Ramos (cell line): ENCODE data around the gene CLDN20.

ENCODE experiments used
- in situ Hi-C: fragments of 300-500 bp; cut with MboI; formaldehyde crosslinking; loops from one replicate; pipeline ENCODE4 v1.14.3; 2022; ENCODE audit warnings: low sequenced_read_pairs; ENCODE audit not compliant: unreplicated experiment

Gene CLDN20

DNA sequence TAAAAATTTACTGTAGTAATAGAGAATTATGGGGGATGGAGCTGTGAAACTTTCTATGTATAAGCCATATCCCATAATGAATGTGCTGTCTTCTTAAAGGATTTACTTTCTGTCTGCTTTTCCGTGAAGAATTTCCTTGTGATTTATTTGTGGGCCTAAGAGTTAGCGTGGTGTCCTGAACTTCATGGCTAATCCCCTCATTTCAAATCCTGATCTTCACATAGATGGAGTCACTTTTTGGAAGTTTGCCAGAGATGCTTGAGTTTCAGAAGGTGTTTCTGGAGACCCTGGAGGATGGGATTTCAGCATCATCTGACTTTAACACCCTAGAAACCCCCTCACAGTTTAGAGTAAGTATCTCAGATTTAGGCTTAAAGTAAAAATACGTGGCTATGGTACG is 19.4 kb upstream of the CLDN20 start:
- in situ Hi-C loops = no loop called here

DNA sequence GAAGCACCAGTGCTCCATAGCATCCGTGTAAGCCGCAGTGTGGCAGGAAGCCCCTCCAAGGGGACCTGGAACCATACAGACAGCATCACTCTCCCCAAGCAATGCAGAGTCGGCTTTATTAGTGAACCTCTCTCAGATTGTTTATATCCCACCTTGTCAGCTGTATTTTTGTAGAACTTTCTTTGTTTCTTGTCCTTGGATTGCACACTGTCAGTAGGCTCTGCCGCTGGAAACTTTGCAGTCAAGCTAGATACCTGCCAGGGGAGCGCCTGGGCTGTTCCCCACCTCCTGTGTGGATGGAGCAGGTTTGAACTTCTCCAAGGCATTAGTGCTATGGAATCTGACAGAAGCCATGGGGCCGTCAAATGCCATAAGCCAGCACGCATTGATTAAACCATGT is 18.6 kb upstream of the CLDN20 start:
- in situ Hi-C loops = no loop called here

DNA sequence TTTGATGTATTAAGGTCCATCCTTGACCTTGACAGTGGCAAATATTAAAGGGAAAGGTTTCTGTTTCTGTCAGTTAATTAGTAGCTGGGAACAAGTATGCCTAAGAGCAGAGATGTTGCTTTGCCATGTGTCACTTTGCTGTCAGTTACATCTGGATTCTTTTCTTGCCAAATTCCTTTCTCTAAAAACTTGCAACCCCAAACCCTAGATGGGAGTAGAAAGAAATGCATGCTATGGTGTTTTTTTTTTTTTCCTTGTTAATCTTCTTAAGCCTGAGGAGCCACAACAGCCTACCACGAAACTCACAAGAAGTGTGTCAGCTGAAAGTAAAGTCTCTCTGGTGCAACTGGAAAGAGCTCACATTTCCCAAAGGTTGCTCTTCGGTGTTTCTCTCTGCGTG is 18.0 kb upstream of the CLDN20 start:
- in situ Hi-C loops = no loop called here

DNA sequence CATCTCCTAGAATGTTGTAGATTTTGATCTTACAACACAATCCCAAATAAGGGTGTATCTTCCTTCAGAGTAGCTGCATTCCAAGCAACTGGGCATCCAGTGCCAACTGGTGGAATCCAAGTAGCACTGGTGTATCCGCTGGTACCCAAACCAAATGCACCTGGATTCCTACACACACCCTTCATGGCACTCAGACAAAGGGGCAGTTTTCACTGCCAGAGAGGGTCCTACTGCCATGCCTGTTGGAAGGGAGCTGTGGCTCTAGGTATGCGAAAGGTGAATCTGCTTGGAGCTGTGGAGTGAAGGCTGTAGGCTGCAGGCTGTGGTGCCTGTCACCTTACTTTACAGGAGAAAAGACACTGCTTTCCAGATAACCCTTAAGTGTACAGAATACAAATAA is 17.0 kb upstream of the CLDN20 start:
- in situ Hi-C loops = no loop called here

DNA sequence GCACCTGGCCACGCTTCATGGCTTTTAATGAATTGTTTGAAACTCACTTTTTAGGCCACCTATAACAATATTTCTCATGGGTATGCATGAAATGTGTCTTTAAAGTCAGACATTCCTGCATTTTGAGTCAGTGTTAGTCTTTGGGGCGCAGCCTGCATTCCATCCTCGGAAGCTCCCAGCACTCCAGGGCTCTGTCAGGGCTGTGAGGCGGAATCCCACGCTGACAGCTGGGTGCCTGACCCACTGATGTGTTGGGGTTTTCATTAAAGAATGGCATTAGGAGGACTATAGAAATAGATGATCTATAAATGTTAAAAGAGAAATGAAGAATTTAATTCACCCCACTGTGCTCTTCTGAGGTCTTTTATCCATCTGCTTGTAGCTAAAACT is 16.2 kb upstream of the CLDN20 start:
- in situ Hi-C loops = no loop called here

DNA sequence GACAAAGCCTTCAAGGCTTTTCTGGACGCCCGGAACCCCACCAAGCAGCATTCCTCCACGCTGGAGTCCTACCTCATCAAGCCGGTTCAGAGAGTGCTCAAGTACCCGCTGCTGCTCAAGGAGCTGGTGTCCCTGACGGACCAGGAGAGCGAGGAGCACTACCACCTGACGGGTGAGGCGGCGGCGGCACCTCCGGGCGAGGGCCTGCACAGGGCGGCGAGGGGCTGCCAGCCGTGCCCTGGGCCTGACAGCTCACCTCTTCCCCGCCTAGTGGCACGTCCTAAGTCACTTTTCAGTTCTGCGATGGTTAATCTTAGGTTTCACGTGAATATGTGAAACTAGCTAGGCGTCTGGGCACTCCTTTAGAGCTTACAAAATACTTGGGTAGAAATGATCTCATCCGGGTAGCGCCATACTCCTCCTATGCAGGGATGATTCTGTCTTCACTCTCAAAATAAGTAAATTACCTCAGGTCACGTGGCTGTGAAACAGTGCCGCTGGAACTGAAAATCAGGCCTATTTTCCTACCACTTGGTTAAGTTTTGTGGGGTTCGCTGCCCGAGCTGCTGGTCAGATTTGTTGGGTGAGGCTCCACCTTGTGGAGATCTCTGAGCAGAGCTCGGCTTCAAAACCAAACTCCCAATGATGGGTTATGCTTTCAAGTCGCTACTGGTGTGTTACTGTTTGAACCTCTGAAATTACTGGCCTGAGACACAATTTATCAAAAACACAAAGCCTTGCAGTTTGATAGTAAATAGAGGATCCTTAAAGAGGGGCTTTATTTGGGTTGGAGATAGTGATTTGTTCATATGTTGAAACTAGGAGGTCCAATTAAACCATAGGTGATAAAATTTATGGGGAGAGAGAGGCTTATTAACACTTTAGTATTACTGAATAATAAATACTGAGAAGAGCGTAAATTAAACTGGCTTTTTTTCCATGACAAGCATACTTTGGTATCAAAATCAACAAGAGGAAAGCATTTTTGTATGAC is 15.5 kb upstream of the CLDN20 start:
- in situ Hi-C loops = no loop called here

DNA sequence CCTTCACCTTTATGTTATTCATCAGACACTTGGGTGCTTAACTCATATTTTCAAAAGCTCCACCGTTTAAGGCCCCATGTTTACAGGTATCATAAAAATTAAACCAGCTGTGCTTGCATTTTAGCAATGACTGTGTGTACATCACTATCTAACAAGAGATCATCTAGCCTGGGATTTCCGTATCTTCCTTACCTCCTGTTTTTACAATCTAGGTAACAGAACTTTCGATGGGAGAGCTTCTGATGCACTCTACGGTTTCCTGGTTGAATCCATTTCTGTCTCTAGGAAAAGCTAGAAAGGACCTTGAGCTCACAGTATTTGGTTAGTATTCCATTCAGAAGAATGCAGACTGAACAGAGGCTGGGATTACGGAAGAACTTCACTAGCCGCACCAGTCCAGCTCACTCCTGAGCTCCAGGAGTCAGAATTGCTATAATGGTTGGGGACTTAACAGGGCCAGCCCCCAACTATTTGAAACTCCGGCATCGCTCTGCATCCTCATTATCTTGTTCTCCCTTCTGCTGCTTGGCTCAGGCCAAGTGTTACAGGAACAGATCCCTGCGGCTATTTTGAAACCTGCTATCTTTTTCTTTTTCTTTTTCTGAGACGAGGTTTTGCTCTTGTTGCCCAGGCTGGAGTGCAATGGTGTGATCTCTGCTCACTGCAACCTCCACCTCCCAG is 13.0 kb upstream of the CLDN20 start:
- in situ Hi-C loops = no loop called here

DNA sequence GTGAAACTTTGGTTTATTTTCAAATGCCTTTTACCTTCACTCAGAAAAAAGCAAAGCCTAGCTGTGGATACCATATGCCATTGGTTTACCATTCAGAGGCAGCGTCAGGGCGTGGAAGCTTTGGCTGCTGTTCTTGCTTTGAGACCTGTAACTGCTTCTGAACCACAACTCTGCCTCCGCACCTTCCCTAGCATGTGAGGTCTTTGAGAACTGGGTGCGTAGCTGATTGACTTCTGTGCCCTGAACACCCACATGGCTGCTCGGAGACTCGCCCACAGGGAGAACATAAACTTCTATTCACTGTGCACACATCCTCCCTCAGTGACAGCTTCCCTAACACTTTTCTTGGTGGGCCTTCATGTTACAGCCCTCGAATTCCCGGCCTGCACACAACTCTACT is 11.2 kb upstream of the CLDN20 start:
- in situ Hi-C loops = no loop called here

DNA sequence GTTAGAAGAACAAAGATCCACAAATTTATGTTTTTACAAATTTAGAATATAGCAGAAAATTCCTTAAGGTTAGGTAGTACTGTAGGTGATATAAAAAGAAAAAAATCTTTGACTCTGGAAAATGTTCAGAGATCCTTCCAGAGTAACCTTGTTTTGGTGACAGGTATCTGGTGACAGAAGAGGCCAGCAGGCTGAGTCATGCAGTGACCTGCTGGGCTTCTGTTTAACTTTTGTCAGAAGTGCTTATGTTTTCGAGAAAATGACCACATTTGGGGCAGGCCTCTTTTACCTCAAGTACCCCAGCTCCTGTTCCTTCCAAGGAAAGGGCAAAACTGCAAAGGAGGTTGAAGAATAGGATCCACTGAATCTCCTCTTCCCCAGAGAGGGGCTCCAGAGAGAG is 10.5 kb upstream of the CLDN20 start:
- in situ Hi-C loops = no loop called here

DNA sequence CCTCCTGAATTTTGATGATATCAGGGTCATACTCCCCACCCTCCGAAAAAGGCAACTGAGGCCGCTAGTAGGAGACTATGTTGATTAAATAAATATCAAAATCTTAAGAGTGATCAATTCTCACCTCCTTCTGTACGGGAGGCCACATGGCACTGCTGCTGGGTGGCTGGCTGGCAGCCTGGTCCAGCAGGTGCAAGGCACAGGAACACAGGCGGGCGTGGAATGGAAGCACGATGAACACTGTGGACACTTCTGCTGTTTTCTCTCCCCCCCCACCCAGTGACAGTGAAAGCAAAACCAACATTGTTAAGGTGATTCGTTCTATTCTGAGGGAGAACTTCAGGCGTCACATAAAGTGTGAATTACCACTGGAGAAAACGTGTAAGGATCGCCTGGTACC is 9.7 kb upstream of the CLDN20 start:
- in situ Hi-C loops = no loop called here

DNA sequence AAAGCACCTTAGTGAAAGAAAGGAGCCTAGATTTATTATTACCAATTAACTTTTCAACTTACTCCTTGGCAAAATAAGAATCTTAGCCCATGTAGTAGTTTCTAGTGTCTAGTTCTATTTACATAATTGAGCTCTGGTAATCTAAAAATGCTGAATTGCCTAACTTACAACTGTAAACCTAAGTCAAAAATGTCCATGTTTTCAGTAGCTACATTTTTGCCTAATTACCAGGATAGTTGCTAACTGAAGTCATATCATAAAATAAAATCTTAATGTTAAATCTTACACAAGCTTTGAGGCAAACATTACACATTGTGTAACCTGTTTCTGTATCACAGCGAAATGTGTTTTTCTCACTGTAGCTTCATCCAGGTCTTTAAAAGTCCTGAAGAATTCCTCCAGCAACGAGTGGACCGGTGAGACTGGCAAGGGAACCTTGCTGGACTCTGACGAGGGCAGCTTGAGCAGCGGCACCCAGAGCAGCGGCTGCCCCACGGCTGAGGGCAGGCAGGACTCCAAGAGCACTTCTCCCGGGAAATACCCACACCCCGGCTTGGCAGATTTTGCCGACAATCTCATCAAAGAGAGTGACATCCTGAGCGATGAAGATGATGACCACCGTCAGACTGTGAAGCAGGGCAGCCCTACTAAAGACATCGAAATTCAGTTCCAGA is 7.6 kb upstream of the CLDN20 start:
- in situ Hi-C loops = no loop called here

DNA sequence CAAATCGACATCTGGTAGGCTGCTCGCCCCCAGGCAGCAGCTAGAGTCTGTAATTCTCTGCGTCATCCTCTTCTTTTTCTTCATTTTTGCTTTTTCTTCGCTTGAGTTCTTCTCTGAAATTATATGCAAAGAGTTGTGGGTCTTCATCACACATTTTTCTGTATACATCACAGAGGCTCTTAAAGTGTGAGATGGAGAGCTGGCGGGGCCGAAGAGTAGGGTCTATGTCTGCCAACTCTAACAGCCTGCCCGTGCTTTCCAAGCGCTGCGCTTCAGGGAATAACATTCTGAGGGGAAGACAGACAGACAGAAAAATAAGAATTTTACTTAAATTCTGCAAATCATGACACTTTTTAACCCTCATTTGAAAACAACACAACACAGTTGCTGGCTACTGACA is 6.0 kb upstream of the CLDN20 start:
- in situ Hi-C loops = no loop called here

DNA sequence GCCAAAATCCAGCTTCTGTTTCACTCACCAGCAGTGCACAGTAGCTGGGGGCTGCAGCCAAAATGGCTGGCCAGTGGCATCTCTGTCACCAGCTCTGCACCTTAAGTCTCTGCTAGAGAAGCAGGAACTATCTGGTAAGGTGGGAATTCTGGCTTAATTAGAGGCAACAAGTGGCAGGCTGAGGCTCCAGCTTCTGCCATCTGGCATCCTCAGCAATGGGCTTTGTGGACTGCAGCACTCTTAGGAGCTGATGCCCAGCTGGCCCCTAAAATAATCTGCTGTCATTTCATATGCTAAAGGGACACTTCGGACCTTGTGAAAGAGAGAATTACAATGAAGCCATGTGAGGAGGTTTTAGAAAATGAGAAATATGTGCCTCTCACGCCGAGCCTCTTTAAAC is 4.6 kb upstream of the CLDN20 start:
- in situ Hi-C loops = no loop called here

DNA sequence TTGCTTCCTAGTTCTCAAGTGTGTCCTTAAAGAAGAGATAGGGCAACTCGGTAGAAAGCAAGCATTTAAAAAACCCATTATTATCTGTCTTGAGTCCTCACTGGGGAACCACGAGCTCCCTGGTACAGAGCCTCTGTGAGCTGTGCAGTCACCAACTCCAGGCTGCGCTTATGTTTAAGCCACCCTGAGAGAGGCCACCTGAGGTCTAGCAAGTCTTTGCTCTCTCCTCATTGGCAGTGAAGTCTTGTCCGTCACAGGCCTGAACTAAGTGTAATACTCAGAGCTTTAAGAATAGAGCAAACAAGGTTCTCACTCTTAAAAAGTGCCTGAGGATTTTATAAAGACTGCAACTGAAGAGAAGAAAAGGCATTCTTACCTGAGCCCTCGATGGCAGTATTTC is 3.9 kb upstream of the CLDN20 start:
- in situ Hi-C loops = no loop called here

DNA sequence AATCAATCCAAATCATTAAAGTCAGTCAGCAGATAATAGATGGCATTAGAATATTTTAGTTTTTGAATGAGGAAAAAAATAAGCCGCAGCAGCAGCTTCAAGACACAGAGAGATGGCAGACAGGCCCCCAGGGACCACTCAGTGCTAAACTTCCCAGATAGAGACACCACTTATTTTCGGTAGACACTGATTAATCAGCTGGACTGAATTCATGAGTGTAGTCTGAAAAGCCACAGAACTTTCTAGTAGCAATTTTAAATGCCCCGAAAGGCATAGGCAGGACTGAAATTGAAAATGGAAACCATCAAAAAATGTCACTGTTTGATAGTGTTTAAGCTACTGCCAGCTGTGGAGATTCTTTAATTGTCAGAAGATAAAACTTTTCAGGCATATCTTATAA is 3.1 kb upstream of the CLDN20 start:
- in situ Hi-C loops = no loop called here

DNA sequence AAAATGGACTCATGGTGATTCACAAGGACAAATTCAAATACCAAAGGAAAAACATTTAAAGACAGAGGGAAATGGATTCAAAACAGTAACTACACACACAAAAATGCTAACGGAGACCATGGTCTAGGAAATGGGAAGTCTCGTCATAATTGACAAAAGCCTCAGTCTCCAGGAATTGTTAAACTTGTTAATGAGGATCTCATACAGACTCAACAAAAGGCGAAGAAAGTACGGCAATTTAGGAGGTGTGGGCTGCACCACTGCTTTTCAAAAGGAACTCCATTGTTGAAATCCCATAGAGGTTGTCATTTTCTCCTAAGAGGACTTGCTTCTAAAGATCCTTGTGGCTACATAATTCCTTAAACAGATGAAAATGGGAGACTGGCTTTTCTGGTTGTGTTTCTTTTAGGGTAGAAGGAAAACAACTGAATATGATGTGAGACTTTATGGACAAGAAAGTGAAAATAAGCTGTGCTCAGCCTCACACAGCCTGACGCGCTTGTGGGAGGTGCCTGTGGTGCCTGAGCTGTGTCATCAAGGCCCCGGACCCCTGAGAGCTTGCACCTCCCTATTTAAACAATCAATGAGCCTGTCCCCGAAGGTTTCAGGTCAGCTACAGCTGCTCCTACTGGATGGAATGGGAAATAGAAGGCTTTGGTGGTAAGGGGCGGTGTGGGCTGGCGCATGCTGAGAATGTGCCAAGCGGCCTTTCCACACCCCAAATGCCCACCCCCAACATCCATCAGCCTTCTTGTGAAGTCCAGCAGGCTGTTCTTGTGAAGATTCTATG is 2.5 kb upstream of the CLDN20 start:
- in situ Hi-C loops = no loop called here

DNA sequence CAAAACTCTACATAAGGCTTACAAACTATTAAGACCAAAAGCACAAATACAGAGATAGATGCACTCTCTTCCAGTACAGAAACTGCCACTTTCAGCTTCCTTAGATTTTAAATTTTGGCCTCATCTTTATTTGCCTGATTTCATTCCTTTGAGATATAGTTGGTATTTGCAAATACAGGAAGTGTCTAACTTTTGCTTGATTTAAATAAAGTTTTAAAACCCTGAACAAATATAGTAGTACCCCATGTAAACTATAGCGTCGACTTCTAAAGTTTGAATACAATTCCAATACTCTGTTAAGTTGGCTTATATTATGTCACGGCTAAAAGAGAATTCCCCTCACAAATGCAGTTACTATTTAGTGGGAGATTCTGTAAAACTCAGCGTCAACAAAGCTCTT is 1.2 kb upstream of the CLDN20 start:
- in situ Hi-C loops = no loop called here

DNA sequence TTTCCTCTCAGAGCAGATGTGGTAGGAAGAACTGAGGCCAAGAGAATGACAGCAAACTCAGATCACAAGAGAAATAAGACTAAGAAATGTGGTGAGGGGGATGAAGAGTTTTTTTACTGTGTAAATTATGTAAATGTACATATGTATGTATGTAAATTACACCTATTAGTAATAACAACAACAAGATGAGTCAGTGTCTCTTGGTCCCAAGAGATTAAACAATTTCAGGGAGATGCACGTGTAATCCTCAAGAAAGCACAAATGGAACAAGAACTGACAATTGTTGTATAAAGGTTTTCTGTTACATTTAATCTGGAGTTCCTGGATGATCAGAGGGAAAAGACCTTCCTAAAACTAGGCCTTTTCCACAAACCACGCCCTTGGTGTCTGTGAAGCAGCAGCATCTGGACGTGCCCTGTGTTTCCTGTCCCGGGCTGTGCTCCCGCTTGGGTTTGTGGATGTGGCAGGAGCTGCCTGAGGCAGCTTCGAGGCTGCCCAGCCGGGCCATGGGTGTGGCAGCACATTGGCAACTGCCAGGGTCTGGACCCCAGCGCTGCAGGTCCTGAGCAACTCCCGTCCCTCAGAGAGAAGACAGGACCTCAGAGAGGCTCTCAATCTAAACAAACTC is 994 bp downstream of the CLDN20 start:
- in situ Hi-C loops = no loop called here

DNA sequence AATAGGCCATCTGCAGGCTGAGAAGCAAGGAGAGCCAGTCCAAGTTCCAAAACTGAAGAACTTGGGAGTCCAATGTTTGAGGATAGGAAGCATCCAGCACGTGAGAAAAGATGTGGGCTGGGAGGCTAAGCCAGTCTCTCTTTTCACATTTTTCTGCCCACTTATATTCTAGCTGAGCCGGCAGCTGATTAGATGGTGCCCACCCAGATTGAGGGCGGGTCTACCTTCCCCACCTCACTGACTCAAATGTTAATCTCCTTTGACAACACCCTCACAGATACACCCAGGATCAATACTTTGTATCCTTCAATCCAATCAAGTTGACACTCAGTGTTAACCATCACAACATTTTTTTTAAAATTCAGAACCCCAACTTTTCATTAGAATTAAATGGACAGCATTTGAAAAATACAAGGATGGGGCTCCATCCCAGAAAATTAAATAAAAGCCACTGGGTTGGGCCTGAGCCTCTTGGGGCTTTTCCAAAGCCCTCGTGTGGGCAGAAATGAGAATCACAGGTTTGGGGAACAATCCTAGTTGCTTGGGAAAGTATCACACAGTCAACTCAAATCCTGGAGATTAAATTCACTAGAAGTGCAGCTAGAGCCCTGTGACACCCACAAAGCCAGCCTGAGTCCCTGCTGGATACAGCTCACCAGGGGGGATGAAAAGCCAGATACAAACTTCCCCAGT is 2.2 kb downstream of the CLDN20 start:
- in situ Hi-C loops = no loop called here
